Osteocyte (in vitro differentiated cells): Measurements from ENCODE around the gene CDT1. TPM values are rescaled to one million over a fixed set of nuclear protein-coding genes. Genes with fewer than 3 reads are reported as not detected.

Source experiments
- DNase-seq: peaks from one replicate; pipeline ENCODE4 v3.0.0; 2021; ENCODE audit warnings: mixed read lengths; ENCODE audit not compliant: unreplicated experiment; ENCODE audit errors: extremely low spot score
- H3K27ac Mint-ChIP-seq: one replicate; pipeline ENCODE4 v1.8.0; 2021; ENCODE audit warnings: mild to moderate bottlenecking, mixed read lengths; ENCODE audit not compliant: unreplicated experiment
- H3K27me3 Mint-ChIP-seq: one replicate; pipeline ENCODE4 v1.8.0; 2021; ENCODE audit warnings: mixed read lengths; ENCODE audit not compliant: unreplicated experiment
- H3K36me3 Mint-ChIP-seq: one replicate; pipeline ENCODE4 v1.8.0; 2021; ENCODE audit warnings: mixed read lengths; ENCODE audit not compliant: unreplicated experiment
- H3K4me1 Mint-ChIP-seq: one replicate; pipeline ENCODE4 v1.8.0; 2021; ENCODE audit warnings: mixed read lengths; ENCODE audit not compliant: unreplicated experiment
- H3K4me3 Mint-ChIP-seq: one replicate; pipeline ENCODE4 v1.8.0; 2021; ENCODE audit warnings: mild to moderate bottlenecking, moderate library complexity, mixed read lengths; ENCODE audit not compliant: unreplicated experiment
- H3K9me3 Mint-ChIP-seq: one replicate; pipeline ENCODE4 v1.8.0; 2021; ENCODE audit warnings: mixed read lengths; ENCODE audit not compliant: unreplicated experiment
- CTCF ChIP-seq: fragments of 200-600 bp; sonication (generic); IDR thresholded peaks from 2 replicates; pipeline ENCODE4 v1.5.0; 2021; ENCODE audit warnings: antibody characterized with exemption, mild to moderate bottlenecking, moderate library complexity
- total RNA-seq: library from RNA; stranded (reverse); gene quantifications from 2 replicates; pipeline ENCODE4 v1.2.1, GENCODE V29; 2021

CDT1 gene
- total RNA-seq, 1 donor from 2014 or later: 6.6 TPM

- no peaks in the 10 kb centered on the region for H3K36me3 Mint-ChIP-seq
- no peaks in the 10 kb centered on the region for H3K27me3 Mint-ChIP-seq
- H3K4me3 Mint-ChIP-seq: no peak overlapping the region
- no peak for DNase-seq
- H3K9me3 Mint-ChIP-seq: no peaks in the 10 kb centered on the region
- no peak overlapping the region for H3K27ac Mint-ChIP-seq
- no peak for TF ChIP-seq CTCF
- H3K4me1 Mint-ChIP-seq: peaks cover 18% of the 10 kb centered on the region
Observed at GRCh38 chr16:88792078-88792550, 11.5 kb upstream of the CDT1 start.

- Mint-ChIP-seq H3K36me3 (no peaks in the 10 kb centered on the region), H3K9me3 (no peaks in the 10 kb centered on the region), H3K4me1 (peaks cover 18% of the 10 kb centered on the region)
Observed at GRCh38 chr16:88792668-88793250, 10.8 kb upstream of the CDT1 start.

GRCh38 chr16:88793251-88793954 is 10.2 kb upstream of the CDT1 start:
- Mint-ChIP-seq H3K9me3 (no peaks in the 10 kb centered on the region), H3K4me1 (peaks cover 18% of the 10 kb centered on the region), H3K4me3 (no peak overlapping the region), H3K27me3 (no peaks in the 10 kb centered on the region), H3K36me3 (no peaks in the 10 kb centered on the region), H3K27ac (no peak overlapping the region)
- TF ChIP-seq CTCF: no peak
- DNase-seq: no peak

More at GRCh38 chr16:88792668-88793250, 10.8 kb upstream of the CDT1 start:
- no peak for DNase-seq
- no peak overlapping the region for H3K4me3 Mint-ChIP-seq
- H3K27me3 Mint-ChIP-seq: no peaks in the 10 kb centered on the region
- TF ChIP-seq CTCF: no peak
- H3K27ac Mint-ChIP-seq: no peak overlapping the region

- Mint-ChIP-seq H3K27me3 (no peaks in the 10 kb centered on the region), H3K27ac (no peak overlapping the region), H3K4me1 (peaks cover 15% of the 10 kb centered on the region), H3K36me3 (no peaks in the 10 kb centered on the region), H3K9me3 (no peaks in the 10 kb centered on the region), H3K4me3 (no peak overlapping the region)
- no peak for TF ChIP-seq CTCF
- DNase-seq: no peak
Observed at GRCh38 chr16:88796278-88796677, 7.3 kb upstream of the CDT1 start.

- Mint-ChIP-seq H3K36me3 (no peaks in the 10 kb centered on the region), H3K27me3 (no peaks in the 10 kb centered on the region), H3K27ac (no peak overlapping the region), H3K4me1 (peaks cover 3% of the 10 kb centered on the region), H3K9me3 (no peaks in the 10 kb centered on the region), H3K4me3 (no peak overlapping the region)
- TF ChIP-seq CTCF: no peak
- DNase-seq: no peak
Observed at GRCh38 chr16:88798073-88798472, 5.5 kb upstream of the CDT1 start.
